ENCODE measurements around the gene TH.

DNA sequence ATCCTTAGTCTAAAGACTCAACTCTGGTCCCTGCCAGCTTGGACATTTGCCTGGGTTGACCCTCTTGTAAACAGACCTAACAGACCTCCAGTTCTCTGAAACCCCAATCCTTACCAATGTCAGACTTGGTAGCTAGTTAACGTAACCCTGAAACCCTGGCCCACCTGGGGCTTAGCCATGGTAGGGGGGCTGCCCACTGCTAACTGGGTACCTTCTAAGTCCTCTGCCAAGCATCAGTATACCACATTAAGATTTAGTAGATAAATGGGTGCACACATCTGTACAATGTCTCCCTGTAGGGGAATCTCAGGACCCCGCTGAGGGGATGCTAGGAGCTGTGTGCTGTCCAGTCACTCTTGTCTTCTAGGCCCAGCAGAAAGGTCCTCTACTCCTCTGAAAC is 29.9 kb upstream of the TH start:
- TF ChIP-seq POLR2AphosphoS5 (IDR thresholded peaks at IDR 0.05; ENCODE audit: low read depth, low read length) (no peak), TCF7L2 (IDR thresholded peaks at IDR 0.05; ENCODE audit: low read depth, low read length) (no peak), SIN3A (IDR thresholded peaks at IDR 0.05; ENCODE audit: borderline replicate concordance, insufficient read depth, low read depth, low read length) (no peak)
- TF ChIP-seq, protein P1, sequence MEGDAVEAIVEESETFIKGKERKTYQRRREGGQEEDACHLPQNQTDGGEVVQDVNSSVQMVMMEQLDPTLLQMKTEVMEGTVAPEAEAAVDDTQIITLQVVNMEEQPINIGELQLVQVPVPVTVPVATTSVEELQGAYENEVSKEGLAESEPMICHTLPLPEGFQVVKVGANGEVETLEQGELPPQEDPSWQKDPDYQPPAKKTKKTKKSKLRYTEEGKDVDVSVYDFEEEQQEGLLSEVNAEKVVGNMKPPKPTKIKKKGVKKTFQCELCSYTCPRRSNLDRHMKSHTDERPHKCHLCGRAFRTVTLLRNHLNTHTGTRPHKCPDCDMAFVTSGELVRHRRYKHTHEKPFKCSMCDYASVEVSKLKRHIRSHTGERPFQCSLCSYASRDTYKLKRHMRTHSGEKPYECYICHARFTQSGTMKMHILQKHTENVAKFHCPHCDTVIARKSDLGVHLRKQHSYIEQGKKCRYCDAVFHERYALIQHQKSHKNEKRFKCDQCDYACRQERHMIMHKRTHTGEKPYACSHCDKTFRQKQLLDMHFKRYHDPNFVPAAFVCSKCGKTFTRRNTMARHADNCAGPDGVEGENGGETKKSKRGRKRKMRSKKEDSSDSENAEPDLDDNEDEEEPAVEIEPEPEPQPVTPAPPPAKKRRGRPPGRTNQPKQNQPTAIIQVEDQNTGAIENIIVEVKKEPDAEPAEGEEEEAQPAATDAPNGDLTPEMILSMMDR (IDR thresholded peaks at IDR 0.05), result no peak
- TF ChIP-seq, protein P2, sequence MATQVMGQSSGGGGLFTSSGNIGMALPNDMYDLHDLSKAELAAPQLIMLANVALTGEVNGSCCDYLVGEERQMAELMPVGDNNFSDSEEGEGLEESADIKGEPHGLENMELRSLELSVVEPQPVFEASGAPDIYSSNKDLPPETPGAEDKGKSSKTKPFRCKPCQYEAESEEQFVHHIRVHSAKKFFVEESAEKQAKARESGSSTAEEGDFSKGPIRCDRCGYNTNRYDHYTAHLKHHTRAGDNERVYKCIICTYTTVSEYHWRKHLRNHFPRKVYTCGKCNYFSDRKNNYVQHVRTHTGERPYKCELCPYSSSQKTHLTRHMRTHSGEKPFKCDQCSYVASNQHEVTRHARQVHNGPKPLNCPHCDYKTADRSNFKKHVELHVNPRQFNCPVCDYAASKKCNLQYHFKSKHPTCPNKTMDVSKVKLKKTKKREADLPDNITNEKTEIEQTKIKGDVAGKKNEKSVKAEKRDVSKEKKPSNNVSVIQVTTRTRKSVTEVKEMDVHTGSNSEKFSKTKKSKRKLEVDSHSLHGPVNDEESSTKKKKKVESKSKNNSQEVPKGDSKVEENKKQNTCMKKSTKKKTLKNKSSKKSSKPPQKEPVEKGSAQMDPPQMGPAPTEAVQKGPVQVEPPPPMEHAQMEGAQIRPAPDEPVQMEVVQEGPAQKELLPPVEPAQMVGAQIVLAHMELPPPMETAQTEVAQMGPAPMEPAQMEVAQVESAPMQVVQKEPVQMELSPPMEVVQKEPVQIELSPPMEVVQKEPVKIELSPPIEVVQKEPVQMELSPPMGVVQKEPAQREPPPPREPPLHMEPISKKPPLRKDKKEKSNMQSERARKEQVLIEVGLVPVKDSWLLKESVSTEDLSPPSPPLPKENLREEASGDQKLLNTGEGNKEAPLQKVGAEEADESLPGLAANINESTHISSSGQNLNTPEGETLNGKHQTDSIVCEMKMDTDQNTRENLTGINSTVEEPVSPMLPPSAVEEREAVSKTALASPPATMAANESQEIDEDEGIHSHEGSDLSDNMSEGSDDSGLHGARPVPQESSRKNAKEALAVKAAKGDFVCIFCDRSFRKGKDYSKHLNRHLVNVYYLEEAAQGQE (IDR thresholded peaks at IDR 0.05; ENCODE audit: insufficient read depth in 1 of 2, low read depth in 2 of 2, low read length in 1 of 2), result no peak

All from Panc1 (cell line).